ENCODE results near the gene EPHB2. TPM values are rescaled to one million over a fixed set of nuclear protein-coding genes. Genes with fewer than 3 reads are reported as not detected.
"Not testable (repeated sequence)": the region's sequence is repeated elsewhere in the genome, so short reads cannot be mapped to it uniquely, and the experiment has no call there.

Gene EPHB2
- total RNA-seq, 4 donors from 2014 or later: 7.2 to 12.6 (median 9.1) TPM

GRCh38 chr1:22666412-22666811 is 44.2 kb upstream of the EPHB2 start:
- WGBS, 2 donors: 58 to 70% methylated on average over 2 of the region's 2 CpGs
- no peak for DNase-seq (ENCODE audit: low spot score in 2 of 2)
- Histone ChIP-seq H3K4me3 (no peak overlapping the region), H3K4me1 (no peaks in the 10 kb centered on the region), H3K27me3 (peaks cover 0 to 18% of the 10 kb centered on the region in 2 donors), H3K27ac (no peak overlapping the region), H3K9me3 (no peaks in the 10 kb centered on the region), H3K36me3 (no peaks in the 10 kb centered on the region)
- no peak for TF ChIP-seq EP300 (IDR thresholded peaks at IDR 0.05)
- no peak for TF ChIP-seq POLR2A (IDR thresholded peaks at IDR 0.05)
- no peak for TF ChIP-seq CTCF (IDR thresholded peaks at IDR 0.05)

- WGBS, 2 donors: 79 to 92% methylated on average over 2 of the region's 2 CpGs
- not testable (repeated sequence) for H3K4me3 ChIP-seq; DNase-seq (ENCODE audit: low spot score in 2 of 2); H3K4me1 ChIP-seq; H3K27ac ChIP-seq; H3K36me3 ChIP-seq; H3K9me3 ChIP-seq
- H3K27me3 ChIP-seq: peaks cover 0 to 36% of the 10 kb centered on the region in 2 donors
These were observed 41.8 kb upstream of the EPHB2 start for GRCh38 chr1:22668840-22669239.

GRCh38 chr1:22670352-22670975 is 40.2 kb upstream of the EPHB2 start:
- Histone ChIP-seq H3K36me3 (no peaks in the 10 kb centered on the region), H3K9me3 (no peaks in the 10 kb centered on the region), H3K27ac (no peak overlapping the region), H3K4me3 (no peak overlapping the region), H3K4me1 (peaks cover 0 to 5% (median 0%) of the 10 kb centered on the region in 4 donors), H3K27me3 (peaks cover 0 to 39% of the 10 kb centered on the region in 2 donors)
- DNase-seq (ENCODE audit: low spot score in 2 of 2): no peak
- no peak for TF ChIP-seq EP300 (IDR thresholded peaks at IDR 0.05)
- no peak for TF ChIP-seq POLR2A (IDR thresholded peaks at IDR 0.05)
- no peak for TF ChIP-seq CTCF (IDR thresholded peaks at IDR 0.05)
- WGBS, 2 donors: 38 to 49% methylated on average over 12 of the region's 12 CpGs

GRCh38 chr1:22671999-22672398 is 38.6 kb upstream of the EPHB2 start:
- Histone ChIP-seq H3K4me1 (peaks cover 0 to 16% (median 1%) of the 10 kb centered on the region in 4 donors), H3K9me3 (no peaks in the 10 kb centered on the region), H3K27me3 (peaks cover 0 to 39% of the 10 kb centered on the region in 2 donors), H3K36me3 (no peaks in the 10 kb centered on the region), H3K4me3 (no peak overlapping the region), H3K27ac (no peak overlapping the region)
- 89 to 90% methylated on average over 4 of the region's 4 CpGs for WGBS, 2 donors
- TF ChIP-seq EP300 (IDR thresholded peaks at IDR 0.05) (no peak), POLR2A (IDR thresholded peaks at IDR 0.05) (no peak), CTCF (IDR thresholded peaks at IDR 0.05) (no peak)
- DNase-seq (ENCODE audit: low spot score in 2 of 2): no peak

GRCh38 chr1:22673486-22674409 is 36.9 kb upstream of the EPHB2 start:
- Histone ChIP-seq H3K27me3 (peaks cover 0 to 44% of the 10 kb centered on the region in 2 donors), H3K4me3 (no peak overlapping the region), H3K9me3 (no peaks in the 10 kb centered on the region), H3K36me3 (no peaks in the 10 kb centered on the region), H3K27ac (no peak overlapping the region), H3K4me1 (peaks cover 0 to 24% (median 4%) of the 10 kb centered on the region in 4 donors)
- WGBS, 2 donors: 9 to 18% methylated on average over 16 to 17 of the region's 17 CpGs
- peak; percentile 37 to 61 (median 44) for TF ChIP-seq CTCF (IDR thresholded peaks at IDR 0.05)
- TF ChIP-seq POLR2A (IDR thresholded peaks at IDR 0.05): no peak
- DNase-seq (ENCODE audit: low spot score in 2 of 2): peak; percentile 26 to 60
